Stimulated activated CD4-positive, alpha-beta T cell treated with anti-CD3 and anti-CD28 coated beads, Interleukin-2, amount 100 ng/mL, for 4 hours (primary cell): ENCODE results near the gene PM20D2.

Experiments used
- DNase-seq: peaks from one replicate; pipeline ENCODE4 v3.0.0-alpha.2; 2020; ENCODE audit warnings: low read depth

PM20D2 gene

DNA sequence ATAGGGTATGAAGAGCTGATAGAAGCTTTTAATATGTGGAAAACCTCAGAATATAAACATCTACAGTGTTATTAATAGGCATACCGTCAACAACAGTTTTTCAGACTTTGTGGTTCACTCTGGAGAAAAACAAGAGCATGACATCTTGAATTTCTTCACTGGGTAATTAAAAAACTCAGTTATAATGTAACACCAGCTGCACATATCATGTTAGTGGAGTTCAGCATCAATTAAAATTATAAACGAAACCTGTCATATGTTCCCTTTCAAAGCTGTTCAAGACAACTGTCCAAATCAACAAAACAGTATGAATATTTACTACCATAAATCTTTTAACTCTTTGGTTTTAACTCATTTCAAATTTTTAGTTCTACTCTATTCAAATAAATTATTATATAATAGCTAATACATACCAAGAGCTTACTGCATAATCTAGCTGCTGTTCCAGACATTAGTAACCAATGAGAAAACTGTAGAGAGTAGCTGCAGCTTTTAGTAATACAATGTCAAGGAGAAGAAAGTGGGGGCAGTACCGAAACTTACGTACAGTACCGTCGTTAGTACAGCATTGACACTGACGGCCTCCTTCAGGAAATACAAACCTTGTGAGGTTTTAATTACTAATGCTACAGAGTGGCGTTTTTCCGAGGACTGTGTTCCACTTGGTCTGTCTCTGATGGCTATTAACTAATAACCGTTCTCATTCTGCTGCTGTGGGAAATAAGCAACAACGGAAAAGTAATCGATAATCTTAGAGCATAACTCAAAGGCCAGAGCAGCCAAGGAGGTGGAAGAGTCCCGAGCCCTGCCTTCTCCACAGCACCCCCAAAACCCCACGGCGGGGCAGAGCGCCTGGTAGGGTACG, 532 bp upstream of the PM20D2 start:
- DNase-seq: peak; percentile 18

DNA sequence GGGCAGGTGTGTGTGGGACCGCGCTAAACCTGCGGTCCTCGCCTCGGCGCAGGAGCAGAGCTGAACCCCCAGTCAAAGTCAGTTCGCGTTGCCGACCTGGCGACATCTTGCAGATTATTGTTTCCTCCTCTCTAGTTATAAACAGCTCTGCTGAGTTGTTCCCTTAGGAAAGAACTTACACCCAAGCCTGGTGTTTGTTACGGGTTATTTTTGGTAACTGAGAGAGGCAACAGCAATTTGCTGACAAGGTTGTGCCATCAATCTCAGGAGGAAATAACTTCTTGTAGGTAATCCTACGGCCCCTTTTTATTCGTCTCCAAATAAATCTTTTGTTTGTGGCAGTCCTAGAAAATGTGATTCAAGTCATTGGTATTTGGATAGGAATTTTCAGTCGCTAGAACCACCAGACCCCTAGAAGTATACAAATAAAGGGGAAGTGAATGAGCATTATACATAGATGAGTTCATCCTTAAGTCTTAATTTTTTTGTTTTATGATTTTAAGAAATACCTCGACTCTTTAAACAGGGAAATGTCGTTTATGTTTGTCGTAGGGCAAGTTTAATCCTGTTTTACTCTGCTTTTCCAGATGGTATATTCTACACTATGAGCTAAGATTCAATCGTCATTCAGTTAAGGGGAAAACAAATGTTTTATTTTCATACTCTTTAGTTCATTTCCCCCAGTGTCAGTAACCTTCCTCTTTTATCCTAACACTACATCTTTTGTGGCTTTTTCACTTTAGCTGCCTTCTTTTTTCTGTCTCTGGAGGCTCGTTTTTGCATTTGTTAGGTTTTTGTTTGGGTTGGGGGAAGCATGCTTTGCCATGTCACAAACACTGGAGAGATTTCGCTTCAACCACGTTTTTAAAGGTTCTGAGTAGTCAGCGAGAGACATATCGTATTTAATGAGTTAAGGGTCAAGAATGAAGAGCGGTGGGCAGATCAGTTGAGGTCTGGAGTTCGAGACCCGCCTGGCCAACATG, 1.2 kb downstream of the PM20D2 start:
- DNase-seq: no peak

DNA sequence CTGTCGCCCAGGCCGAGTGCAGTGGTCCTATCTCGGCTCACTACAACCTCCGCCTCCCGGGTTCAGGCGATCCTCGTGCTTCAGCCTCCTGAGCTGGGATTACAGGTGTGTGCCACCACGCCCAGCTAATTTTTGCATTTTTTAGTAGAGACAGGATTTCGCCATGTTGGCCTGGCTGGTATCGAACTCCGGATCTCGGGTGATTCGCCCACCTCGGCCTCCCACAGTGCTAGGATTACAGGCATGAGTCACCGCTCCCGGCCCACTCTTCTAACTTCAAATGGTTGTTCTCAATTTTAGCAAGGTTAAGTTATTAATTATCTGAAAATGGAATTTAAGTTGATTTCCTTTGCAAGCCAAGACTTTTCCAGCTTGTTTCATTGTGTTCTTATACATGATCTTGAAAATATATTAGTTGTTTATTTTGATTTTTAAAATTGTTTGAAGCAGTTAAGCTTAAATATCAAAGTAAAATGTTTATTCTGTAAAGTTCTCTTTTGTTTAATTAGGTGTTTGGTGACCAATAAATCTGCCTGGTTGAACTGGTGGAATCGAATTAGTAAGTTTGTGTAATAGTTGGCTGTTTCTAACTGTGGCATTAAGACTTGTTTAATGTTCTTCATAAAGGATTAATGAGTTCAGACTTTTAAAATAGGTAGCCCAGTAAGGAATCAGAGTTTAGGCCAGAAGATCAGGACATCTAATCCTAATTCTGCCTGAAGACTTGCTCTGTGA, 2.3 kb downstream of the PM20D2 start:
- peak; percentile 30 for DNase-seq

DNA sequence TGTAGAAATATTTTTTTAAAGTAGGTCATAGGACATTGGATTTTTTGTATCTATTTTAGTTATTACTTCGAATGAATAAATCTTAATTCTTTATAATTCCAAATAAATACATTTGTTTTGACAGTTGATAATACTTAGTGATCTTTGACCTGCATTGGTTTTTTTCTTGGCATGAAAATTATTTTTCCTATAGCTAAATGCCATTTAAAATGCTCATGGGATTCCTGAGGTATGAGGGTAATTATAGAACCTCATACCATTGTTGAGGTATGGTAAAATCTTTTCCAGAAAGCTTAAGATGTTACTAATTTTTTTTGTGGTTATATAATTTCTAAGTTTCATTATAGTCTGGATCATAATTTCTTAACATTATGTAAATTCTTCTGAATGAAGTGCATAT, 8.3 kb downstream of the PM20D2 start:
- DNase-seq: no peak

DNA sequence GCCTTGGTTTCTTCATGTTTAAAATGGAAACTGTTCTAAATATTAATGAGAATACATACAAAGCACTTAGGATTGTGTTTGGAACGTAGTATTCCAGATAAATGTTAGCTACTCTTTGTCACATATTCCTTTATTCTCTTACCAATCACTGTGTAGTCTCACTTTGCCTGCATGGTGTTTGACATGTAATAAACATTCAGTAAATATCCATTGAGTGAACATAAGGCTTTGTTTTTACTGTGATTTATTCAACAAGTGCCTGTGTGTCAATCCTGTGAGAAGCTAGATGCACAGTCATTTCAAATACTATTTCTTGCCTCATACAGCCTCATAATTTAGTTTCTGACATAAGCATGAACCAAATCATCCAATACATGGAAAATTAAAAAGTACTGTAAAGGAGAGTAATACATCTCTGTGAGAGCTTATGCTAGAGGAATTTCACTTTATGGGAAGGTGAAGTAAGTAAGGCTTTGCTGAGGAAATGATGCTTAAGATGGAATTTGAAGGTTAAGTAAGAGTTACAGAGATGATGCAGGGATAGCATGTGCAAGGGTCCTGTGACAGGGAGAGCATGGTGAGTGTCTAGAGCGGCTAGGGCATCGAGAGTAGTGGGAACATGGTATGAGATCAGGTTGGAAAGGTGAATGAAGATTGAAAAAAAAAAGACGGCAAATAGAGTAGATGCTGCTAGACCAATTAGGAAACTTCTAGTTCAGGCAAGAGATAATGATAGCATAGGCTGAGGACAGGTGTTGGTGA, 14.7 kb downstream of the PM20D2 start:
- DNase-seq: no peak

DNA sequence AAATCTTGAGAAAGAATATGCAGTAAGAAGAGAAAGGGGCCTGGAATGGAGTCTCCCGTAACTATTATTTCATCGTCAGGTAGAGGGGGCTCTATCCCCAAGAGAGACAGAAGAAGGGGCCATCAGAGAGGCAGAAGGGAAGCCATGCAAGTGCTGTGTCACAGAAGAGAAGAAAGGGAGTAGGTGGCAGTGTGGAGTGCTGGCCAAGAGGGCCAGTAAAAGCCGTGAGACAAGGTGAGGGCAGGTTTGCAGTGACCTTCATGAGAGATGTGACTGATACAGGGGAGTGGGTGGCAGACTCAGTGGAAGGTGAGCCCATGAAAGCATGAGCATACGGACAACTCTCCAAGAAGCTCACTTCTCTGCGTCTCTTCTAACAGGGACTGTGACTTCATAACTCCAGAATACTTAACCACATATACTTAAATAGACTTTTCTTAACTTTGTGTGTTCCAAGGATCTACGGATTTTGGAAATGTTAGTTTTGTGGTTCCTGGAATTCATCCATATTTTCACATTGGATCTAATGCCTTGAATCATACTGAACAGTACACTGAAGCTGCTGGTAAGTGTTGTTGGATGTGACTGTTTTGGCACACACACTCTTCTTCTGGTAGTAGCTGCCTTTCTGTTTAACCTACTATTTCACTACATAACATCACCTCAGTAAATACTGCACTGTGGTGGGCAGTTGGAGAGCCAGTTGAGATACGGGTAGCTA, 15.6 kb downstream of the PM20D2 start:
- no peak for DNase-seq

DNA sequence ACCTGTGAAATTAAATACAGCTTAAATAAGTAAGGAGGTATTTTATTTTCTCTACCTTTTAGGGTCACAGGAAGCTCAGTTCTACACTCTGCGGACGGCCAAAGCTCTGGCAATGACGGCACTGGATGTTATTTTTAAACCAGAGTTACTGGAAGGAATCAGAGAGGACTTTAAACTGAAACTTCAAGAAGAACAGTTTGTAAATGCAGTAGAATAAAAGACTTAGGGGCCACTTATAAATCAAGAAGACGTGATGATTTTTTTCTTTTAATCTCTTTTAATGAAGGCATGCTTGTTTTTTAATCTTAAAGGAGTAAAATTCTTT, 16.2 kb downstream of the PM20D2 start:
- DNase-seq: no peak

DNA sequence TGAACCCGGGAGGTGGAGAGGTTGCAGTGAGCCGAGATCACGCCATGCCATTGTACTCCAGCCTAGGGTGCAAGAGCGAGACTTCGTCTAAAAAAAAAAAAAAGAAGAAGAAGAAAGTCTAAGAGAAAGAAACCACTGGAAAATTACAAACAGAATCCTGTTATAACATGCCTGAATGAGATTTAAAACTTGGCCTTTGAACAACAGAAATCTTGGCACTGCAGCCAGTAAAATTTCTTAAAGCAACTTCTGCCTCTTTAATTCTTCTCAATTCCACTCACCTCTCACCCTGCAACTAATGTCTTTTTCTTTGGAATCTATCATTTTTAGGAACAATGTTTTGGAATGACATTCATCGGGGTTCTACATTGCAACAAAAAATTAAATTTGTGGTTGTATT, 26.3 kb downstream of the PM20D2 start:
- no peak for DNase-seq

DNA sequence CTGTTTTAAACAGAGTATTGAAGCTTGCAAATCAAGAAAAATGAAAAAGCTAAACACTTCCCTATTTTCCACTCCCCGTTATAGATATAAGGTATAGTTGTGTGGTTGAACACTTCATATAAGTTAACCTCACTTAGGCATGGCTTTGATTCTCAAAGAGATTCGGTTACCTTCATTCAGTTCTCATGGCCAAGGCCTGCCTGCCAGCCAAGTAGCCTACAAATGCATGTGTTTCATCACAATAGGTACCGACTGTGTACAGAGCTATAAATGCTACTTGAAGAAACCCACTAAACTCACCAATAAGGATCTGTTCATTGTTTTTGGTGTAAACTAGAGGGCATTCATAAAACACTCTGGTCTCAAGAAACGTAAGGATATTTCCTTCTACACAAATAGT, 27.8 kb downstream of the PM20D2 start:
- no peak for DNase-seq

DNA sequence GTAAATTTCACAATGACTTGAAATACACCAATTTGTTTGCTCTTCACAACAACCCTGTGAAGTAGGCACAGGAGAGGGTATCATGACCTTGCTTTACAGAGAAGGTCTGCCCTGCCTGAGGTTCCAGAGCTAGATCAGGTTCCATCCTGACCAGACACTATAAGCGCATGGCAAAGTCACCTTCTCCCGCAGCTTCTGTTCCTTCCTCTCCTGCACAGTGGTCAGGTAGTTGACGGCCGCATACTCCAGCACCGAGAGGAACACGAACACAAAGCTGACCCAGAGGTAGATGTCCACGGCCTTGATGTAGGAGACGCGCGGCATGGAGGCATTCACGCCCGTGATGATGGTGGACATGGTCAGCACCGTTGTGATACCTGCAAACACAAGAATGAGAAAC, 34.3 kb downstream of the PM20D2 start:
- no peak for DNase-seq

DNA sequence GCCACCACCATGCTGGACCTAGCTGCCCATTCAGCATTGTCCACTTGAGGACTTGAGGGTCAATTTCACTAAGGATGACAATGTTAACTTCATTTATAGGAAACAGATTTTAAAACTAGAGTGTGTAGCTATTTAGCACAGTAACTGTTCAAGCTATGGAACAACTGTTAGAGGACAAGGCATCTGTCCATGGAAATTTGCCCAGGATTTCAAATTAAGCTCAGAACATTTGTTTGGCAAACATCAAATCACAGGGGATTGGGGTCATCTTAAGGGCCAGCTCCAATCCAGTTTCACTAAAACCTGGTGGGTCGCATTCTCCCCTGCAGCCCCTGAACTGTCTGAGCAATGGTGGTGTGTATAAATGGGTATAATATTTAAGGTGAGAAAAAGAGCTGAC, 35.1 kb downstream of the PM20D2 start:
- no peak for DNase-seq

DNA sequence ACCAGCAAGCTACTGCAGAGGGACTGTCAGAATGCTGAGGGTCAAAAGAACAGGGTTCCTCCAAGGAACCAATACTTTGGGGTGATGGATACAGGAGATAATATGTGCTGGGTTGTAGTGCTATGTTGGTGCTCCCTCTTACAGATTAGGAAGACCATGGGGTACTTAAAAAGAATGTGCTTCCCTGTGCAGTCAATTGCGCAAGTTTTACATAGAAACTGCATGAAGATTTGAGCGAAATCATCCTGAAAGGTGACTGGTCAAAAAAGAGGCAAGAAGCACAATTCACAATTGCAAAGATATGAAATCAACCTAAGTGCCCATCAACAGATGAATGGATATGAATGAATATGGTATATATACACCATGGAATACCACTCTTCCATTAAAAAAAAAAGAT, 37.4 kb downstream of the PM20D2 start:
- no peak for DNase-seq

DNA sequence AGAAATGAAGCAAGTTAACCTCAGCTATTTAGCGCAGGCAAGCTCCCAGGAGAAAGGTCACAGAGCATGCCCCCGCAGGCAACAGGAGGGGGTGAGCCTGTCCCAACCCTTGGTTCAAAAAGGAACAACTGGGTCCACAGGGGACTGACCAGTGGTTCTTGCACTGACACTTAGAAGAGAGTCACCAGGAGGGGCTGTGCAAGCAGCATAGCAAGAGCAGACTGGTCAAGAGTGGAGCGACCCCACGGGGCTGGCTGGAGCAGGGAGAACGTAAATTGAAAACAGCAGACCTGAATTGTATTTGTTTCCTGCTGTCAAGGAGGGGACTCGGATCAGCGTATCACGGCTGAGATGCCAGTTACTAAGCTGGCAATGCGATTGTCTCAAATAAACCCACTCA, 38.5 kb downstream of the PM20D2 start:
- no peak for DNase-seq

DNA sequence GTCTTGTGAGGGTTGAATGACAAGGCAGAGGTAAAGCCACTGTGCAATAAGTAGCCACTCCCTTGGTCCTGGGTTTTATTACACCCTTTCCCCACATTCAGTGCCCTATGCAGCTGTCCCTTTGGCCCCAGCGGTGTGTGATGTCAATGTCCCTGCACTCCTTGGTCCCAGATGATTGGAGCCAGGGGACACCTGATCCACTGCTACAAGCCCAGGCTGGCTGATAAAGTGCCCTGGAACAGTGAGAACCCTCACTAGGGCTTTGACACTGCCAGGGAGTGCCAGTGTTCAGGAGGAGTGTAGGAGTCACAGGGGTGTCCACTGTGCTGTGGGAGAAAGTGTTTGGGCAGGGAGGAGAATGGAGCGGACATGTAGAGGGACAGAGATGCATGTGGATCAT, 40.9 kb downstream of the PM20D2 start:
- DNase-seq: no peak

DNA sequence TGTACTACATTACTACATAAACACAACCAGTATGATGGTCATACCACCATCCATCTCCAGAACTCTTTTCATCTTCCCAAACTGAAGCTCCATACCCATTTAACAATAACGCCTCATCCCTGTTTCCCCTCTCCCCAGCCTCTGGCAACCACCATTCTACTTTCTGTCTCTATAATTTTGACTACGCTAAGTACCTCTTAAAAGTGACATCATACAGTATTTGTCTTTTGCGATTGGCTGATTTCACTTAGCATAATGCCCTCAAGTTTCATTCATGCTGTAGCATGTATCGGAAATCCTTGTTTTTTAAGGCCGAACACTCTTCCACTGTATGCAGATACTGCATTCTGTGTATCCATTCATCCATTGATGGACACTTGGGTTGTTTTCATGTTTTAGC, 41.6 kb downstream of the PM20D2 start:
- DNase-seq: no peak

DNA sequence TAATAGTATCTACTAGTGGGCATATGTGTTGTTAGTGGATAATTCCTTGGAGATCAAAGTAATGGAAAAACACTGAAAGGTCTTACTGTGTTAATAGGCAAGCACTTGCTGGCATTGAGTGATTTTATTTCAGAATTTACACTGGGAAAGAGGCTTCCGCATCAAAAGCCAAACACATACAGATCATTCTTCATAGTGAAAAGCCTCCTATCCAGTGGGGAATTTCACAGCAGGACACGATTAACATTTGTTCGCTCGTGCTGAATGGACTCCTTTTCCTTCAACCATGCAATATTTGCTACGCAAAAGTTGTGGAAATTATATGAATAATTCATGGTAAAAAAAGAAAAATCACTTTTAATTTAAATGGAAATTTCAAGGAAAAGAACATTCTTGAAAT, 44.9 kb downstream of the PM20D2 start:
- no peak for DNase-seq

DNA sequence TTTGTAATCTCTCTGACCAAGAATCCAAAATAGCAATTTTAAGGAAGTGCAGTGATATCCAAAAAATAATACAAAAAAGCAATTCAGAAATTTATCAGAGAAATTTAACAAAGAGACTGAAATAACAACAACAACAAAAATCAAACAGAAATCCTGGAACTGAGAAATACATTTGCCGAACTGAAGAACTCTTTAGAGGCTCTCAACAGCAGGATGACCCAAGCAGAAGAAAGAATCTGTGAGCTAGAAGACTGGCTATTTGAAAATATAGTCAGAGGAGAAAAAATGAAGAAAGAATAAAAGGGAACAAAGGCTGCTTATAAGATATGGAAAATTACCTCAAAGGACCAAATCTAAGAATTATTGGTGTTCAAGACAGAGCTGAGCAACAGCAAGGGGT, 48.7 kb downstream of the PM20D2 start:
- DNase-seq: no peak

DNA sequence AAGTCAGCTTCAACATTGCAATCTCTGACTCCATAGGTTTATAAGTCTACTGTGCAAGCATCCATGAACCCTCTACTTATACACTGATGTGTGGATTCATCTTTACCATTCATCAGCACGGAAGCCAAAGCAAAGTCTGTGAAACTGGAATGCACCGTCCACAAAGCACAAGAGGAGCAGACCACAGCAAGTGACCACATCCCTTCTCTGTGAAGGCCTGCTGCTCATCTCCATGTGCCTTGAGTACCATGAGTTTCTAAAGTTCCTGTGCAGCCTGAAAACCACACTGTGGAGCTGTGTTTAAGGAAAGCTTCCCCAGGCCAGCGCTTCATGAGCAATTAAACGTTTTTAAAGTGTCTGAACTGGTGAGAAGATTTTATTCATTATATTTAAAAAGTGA, 51.3 kb downstream of the PM20D2 start:
- no peak for DNase-seq

DNA sequence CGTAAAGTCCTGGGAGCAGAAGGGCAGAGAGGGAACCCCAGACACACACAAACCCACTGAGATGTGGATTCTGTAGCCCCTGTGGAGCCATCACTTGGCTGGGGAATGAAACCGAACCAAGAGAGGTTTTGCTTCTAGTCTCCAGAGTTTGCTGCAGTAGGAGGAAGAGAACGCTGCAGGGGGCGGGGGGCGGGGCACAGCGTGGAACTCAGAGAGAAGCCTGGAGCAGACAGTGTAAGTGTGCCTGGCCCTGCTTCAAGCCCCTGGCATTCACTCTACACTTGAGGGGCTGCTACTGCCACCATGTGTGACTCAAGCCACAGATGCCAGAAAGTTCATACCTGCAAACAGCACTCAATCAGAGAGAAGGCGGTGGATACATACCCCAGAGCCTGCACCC, 52.4 kb downstream of the PM20D2 start:
- DNase-seq: no peak

DNA sequence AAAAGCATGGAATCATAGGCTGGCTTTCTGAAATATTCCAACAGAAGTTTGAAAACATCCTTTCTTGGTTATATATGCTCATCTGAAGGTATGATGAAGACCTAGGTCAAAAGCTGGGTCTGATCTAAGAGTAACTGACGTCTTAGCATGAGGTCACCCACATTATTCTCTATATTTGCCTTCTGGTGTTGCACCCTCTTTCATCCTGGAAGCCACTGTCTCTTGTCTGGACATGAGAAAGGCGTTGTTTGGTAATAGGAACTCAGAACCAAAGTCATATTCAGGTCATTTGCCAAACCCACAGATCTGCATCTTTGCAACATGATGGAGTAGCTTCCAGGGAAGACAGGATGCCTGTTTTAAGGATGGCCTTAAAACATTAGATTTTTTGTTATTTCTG, 53.7 kb downstream of the PM20D2 start:
- DNase-seq: no peak

DNA sequence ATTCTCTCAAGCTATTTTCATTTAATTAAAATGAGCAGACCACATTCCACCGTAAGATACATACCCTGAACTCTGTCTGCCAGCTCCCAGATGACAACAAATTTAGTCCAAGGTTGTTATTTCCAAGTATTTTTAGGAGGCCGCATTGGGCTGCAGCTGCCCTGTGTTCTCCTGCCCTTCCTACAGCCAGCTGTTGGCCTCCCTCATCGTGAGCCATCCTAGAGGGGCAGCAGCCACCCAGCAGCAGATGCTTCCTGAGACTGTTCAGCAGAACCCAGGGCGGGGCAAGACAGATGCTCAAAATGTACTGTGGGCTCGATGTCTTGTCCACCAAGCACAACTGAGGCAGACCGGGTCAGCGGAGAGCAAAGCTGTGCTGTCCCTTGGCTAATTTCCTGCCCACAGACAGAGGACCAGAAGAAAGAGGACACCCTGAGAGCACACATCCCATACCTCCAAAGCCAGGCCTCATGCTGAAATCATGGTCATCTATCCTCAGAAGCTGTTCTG, 54.9 kb downstream of the PM20D2 start:
- no peak for DNase-seq
